Activated gamma-delta T cell (primary cell): ENCODE data around the gene NUDT1.

Source experiments
- DNase-seq: peaks from one replicate; lab custom pipeline; 2025; lab: John Stamatoyannopoulos, UW

The NUDT1 gene

DNA sequence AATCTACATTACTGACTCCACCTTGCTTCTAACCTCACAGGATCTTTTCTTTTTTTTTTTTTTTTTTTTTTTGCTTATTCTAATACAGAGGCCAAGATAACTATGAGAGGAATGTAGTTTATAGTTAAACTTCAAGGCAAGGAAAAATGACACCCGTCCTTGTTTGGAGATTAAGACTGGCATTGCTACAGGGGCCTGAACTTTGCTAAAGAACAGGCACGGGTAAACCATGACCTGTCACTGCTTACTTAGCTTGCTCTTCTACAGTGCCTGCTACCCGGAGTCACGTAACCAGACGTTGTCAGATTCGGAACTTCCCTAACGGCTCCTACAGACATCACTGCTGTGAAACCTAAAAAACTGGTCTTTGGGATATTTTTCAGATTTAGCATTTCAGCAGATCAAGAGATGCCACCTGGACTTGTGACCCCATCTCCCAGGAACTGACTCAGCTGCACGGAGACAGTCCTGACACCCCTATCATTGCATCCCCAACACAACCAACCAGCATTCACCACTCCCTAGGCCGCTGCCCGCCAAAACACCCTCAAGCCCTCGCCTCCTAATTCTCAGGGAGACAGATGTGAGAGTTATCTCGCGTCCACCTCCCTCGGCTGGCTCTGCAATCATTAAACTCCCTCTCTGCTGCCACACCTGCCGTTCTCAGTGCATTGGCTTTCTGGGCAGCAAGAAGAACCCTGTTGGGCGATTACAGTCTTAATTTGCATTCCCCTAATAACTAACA lies 36.8 kb upstream of the NUDT1 start:
- no peak for DNase-seq

DNA sequence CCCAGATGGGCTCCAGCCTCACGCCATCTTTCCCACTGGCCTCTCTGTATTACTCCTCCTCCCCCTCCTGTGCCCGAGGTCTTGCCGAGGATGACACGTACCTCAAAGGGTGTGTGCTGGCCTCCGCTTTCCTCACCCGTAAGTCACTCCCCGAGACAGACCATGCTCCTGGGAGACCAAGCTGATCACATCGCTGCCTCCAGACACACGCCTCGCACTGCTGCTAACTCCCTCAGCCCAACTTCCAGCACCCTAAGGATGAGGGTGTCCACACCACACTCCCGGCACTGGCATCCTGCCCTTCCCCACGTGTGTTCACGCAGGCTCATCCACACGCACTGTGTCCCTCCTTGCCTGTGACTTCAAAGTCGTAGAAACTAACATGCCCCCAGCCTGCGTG lies 33.3 kb upstream of the NUDT1 start:
- DNase-seq: no peak

DNA sequence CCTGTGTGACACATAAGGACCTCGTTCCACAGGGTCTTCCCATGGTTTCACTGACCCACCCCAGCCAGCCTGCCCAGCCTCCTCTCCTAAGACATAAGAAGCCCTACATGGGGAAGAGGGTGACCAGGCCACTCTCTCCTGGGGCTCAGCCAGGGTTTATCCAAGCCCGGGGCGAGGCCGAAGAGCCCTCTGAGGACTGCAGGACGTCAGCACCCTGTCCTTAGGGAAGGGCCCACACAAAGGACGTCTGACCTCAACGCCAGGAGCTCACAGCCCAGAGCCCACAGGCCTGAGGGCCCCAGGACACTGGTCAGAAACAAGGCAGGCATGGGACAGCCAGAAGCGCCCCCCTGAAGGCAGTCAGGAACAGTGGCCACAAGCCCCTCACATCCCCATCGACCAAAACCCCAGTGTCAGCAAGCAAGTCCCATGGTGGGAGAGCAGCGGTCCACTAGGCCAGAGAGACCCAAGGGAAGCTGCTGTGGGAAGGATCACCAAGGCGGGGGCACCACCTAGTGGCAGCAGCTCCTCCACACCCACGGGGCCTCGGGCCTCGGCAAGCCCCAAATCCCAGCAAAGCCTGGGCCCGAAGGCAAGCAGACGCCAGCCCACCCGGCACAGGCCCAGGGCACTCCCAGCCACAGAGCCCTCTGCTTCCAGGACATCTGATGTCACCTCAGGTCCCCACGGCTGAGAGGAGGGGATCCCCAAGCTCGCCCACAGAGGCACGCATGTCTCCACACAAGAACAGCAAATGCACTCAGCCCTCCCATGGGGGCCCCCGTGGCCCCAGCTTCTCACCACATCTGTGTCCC lies 32.7 kb upstream of the NUDT1 start:
- DNase-seq: no peak

DNA sequence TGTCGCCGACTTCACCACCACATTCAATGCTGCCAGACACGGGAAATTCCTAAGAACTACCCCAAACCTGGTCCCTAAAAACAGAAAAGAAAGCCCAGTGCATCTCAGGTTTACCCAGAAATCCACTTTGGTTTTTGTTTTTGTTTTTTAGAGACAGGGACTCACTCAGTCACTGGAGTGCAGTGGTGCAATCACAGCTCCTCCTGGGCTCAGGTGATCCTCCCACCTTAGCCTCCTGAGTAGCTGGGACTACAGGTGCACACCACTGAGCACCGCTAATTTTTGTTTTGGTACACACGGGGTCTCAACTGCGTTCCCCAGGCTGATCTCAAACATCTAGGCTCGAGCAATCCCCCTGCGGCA lies 32.1 kb upstream of the NUDT1 start:
- DNase-seq: no peak

DNA sequence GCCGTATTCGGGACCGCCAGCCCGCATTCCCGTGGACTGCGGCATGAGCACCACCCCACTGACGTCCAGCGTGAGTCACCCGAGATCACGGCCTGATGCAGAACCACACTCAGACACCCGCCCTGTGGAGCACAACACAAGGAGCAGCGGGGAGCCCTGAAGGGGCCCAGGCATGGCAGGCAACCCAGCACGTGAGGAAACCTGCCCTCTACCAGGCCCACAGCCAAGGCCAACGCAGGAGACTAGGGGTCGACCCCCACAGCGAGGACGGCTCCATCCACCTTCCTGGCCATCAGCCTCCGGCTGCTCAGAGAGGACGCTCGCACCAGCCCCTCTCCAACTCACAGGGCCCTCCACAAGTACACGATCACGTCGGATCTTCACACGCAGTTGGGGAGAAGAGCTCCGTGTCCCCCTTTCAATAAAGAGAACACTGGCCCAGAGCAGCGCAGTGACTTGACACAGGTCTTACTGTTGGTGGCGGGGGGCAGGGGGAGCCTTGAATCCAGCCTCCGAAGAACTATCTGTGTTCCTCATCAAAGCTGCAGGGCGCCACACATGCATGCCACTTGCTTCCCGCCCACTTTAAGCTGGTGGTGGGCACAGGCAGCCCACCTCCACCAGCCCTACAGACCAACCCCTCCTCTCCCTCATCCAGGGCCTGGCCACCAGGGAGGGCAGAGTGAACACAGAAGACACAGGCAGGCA lies 31.3 kb upstream of the NUDT1 start:
- DNase-seq: no peak

DNA sequence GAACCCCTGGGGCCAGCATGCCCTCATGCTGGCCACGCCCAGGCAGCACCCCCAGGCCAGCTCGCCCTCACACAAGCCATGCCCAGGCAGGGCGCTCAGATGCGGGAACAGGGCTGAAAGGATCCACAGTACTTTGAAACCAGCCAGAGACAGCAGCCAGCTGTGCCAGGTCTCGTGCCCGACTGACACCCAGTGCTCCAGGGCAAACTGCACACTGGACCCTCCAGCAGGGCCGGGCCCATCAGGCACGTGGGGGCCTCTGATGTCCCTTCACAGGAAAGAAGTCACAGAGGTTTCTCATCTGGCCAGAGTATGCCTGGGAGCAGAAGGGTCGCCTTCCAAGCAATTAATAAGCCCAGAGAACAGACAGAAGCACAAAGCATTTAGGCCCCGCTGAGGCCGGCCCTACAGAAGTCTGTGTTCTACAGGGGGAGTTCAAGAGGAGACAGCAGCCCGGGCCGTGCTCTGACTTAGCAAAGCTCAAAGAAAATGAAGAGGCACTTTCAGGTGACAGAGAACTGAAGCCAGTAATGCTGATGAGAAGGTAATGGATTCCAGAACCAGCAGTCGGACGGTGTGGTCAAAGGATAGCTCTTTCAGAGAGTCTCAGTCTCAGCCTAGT lies 30.7 kb upstream of the NUDT1 start:
- DNase-seq: no peak

DNA sequence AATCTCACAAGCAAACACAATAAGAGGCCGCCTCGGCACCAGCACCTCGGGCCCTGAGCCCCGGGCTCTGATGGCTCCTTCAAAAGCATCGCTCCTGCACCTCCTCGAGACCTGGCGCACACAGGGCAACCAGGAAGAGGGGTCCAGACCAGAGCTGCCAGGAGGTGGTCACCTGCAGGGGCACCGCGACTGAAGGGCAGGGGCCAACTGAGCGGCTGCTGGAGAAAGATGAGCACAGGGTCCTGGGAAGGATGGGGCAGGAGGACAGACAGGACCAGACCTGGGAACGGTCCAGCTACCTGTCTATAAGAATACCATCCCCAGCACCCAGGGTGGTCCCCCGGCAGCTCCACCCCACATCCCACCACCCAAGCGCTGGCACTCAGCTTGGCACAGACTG lies 30.1 kb upstream of the NUDT1 start:
- DNase-seq: no peak

DNA sequence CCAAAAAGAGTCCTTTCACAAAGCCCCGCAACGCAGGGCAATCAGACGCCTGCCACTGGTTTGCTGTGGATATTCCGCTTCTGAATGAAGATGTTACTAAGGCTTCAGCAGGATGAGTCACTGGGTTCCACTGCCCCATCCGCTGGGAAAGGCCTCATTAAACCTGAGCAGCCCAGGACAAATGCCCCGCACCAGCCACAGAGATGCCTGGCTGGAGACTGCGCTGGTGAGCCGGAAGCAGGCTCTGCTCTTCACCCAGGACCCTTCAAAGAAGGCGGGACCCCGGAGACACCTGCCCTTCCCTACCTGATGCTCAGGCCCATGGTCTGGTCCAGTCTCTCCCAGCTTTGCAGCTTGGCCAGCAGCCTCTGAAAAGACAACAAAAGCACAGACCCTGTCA lies 29.1 kb upstream of the NUDT1 start:
- no peak for DNase-seq

DNA sequence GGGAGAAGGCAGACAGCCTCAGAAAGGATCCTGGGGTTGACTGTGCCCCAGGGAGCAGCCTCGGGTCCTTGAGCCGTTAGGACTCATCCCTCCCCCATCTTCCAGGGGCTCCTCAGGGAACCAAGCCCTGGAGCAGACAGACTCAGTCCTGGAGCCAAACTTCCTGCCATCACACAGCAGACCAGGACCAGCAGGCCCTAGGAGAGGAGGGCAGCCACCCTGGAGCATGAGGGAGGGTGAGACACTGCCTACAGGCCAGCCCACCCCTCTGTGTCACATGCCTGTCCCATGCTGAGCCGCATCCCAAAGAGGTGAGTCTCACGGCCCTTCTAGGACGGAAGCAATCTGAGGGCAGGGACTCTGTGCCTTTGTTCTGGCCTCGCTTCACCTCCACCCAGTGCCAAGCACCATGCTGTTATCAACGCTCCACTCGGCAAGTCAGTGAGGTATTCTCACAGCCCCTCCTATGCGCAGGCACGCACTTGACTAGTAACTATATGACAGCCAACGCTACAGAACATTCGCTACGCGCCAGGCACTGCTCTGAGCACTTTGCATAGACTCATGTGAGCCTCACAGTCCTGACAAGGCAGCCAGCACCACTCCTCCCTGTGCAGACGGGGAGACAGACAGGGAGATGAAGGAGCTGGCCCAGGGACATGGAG lies 28.3 kb upstream of the NUDT1 start:
- DNase-seq: no peak

DNA sequence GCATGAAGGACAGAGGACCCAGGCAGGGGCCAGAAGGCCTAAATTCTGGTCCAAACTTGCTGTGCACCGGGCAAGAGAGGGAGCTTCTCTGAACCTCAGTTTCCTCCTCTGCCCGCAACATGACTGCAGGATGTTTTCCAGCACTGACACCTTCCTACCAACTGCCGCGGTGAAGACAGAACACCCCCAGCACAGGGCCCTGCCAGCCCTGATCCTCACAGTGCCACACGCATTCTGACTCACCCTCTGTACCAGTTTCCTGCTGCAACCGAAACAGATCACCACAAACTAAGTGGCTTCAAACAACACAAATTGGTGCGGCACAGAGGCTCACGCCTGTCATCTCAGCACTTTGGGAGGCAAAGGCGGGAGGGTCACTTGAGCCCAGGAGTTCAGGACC lies 27.4 kb upstream of the NUDT1 start:
- DNase-seq: no peak

DNA sequence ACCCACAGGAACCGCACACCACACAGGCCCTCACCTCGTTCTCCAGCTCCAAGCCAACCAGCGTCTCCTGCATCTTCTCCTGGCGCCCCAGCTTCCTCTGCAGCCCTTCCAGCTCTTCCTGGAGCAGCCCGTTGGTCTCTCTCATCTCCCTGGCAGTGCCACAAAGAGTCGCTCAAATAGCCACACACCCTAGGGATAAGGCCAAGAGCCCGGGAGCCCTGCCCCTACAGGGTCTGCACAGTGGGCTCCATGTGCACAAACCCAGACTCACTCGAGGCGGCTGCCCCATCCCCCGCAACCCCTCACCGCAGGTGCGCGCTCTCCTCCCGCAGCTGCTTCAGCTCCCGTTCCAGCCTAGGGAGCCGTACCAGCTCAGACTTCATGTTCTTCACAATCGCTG lies 26.2 kb upstream of the NUDT1 start:
- no peak for DNase-seq

DNA sequence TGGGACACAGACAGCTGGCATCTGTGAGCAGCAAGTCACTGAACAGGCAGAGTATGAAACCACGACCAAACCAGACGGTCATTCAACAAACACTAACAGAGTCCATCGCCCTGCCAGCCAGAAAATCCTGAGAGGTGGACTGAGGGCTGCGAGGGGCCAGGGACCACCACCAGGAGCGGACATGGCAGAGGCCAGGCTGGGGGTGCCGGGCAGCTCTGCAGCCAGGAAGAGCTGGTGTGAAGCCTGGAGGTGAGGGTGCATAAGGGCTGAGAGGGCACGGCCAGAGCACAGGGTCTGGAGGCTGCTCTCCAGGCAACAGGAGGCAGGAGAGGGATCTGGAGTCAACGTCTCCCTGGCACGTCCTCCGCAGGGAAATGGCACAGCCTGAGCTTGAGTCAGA lies 24.8 kb upstream of the NUDT1 start:
- DNase-seq: no peak

DNA sequence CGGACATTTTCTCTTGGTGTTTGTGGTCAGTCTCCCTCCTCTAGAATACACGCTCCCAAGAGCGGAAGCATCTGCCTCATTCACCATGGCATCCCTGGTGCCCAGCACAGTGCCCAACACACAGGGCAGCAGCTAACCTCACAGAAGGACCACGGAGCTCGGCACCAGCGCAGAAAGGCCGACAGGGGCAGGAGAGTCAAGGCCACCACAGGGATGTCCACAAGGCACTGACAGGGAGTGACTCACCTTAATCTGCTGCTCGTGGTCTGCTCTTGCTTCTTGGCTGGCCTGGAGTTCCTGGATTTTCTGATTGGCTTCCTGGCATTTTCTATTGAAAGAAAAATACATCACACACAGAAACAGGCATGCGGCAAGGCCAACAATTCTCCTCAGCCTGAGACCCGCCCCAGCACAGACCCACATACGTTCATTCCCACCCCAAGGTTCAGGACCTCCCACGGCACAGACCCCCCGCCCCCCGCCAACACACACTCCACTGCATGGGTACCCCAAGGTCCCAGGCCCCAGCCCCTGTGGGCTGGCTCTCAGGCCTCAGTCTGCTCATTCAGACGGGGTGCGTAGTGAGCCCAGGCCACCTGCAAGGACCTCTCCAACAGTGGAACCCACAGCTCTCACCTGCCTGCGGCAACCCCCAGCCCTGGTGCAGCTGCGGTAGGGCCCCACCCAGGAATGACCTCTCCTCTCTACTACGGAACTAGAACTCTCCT lies 24.1 kb upstream of the NUDT1 start:
- DNase-seq: no peak

DNA sequence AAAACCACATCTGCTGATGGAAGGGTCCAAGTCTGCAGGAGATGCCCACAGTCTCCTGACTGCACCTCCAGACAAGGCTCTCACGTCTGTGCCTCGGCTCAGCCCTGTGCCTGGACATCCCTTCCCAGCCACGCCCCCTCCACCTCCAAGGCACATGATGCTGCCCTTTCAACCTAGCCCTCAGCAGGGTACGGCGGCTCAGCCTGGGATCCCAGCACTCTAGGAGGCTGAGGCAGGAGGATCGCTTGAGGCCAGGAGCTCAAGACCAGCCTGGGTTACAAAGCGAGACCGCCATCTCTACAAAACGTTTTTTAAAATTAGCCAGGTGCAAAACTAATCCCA lies 23.6 kb upstream of the NUDT1 start:
- no peak for DNase-seq

DNA sequence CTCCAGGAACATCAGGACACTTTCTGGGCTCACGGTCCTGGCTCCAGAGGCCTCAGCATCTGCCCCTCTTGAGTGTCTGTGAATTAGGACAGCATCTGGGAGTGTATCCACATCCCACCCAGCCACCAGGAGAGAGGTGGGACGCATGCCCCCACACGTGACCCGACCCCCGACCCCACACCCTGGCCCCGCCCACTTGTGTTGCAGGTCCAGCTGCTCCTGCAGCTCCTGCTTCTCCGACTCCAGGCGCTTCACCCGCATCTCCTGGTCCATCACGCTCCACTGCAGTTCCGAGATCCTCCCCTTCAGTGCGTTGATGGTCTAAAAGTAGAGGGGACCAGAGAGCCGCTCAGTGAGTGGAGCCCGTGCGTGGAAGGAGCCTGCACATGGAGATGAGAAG lies 22.9 kb upstream of the NUDT1 start:
- DNase-seq: no peak

DNA sequence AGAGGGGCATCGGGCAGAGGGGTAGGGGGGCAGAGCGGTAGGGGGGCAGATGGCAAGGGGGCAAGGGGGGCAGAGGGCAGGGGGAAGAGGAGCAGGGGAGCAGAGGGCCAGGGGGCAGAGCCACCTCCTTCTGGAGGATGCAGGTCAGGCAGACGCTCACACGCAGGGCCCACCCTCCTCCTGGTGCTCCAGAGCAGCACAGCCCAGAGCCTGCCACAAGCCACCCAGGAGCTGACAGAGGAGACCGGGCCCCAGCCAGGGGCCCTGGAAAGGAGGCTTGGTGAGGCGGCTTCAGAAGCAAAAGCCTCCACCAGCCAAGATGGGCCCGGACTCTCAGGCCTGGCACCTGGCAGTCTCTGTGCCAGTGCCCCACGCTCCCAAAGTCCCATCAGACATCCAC lies 22.4 kb upstream of the NUDT1 start:
- no peak for DNase-seq

DNA sequence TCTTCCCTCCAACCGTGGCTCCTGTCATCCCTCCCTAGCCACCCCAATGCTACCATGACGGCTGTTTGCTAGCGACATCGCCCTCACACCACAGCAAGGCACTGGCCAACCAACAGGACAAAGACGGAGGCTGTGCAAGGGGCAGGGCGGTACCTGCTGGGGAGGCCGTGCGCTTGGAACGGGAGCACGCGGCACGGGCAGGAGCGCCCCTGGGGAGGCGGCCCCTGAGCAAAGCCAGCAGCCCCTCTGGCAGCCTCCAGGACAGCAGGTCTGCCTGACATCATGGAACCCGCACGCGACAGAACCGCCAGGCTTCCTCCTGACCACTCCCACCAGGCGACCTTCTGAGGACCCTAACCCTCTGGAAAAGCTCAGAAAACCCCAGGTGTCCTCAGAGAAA lies 22.0 kb upstream of the NUDT1 start:
- DNase-seq: no peak

DNA sequence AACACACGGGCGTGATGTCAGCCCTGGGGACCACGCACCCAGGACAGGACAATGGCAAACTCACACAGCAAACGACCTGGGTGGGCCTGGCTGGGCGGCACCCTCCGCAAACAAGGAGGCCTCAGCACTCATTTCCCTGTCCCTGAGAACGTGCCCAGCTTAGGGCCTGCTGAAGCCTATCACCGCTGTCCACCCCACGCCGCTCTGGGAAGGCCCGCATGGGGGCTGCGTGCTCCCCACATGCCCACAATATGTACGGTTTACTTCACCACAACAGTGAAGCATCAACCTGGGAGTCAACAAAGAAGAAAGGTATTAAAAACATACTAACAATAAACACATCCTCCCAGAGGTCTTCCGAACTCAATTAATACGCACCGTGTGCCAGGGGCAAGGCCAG lies 21.5 kb upstream of the NUDT1 start:
- no peak for DNase-seq

DNA sequence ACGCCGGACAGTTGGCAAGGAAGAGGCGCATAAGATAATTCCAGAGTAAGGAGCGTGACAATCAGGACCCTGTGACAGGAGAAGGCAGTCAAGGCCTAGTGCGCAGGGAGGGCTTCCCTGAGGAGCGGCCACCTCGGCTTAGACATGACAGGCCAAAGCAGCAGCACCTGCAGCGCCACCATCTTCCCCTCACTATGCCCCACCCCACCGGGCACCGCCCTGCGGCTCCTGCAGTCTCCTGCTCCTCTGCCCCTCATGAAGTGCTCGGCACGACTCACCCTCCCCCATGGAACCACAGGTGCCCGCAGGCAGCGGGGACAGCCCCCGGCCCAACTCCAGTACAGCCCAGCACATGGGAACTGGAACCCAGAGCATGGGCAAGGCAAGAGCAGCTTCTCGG lies 21.1 kb upstream of the NUDT1 start:
- no peak for DNase-seq

DNA sequence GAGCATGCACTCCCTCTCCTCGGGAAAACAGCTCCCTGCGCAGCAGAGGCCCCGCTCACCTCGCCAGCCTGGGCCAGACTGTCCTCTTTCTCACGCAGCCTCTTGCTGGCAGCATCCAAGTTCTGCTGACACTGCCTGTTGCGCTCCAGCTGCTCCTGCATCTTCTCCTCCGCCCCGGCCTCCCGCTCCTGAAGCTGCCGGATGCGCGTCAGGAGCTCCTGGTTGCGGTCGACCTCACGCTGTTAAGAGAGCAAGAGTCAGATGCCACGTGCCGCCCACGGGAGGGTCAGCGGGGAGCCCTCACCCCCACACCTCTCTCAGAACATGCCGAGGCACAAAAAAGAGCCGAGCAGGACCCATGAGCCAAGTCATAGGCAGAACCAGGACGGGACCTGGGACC lies 19.5 kb upstream of the NUDT1 start:
- no peak for DNase-seq

DNA sequence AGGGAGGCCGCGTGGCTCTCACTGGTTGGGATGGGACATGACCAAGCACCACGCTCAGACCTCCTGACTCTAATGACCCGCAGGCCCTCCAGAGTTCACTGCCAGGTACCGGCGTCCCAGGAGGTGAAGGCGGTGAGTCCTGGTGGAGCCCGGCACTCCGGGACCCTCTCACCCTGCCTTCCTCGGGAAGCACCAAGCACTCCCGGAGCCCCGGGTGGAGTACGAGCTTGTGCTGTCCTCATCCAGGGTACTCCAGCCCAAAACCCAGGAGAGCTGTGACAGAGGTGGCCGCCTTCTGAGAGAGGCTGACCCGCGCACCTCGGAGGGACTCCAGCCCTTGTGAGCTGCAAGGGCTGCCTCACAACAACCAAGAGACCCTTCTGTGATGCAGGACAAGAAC lies 18.7 kb upstream of the NUDT1 start:
- no peak for DNase-seq
